Astrocyte (in vitro differentiated cells and primary cell): ENCODE data around the gene FRMD8. TPM values are rescaled to one million over a fixed set of nuclear protein-coding genes. Genes with fewer than 3 reads are reported as not detected.
A peak's percentile ranks its signal among the peaks of the same experiment; 100 is the strongest.

ENCODE experiments used
- DNase-seq: peaks from one replicate; pipeline ENCODE4 v3.0.0-alpha.2; 2010; ENCODE audit warnings: low read depth
- FAIRE-seq: peaks from 2 replicates; lab custom pipeline; 2011; peaks lifted over from hg19 to GRCh38; lab: Jason Lieb, UNC
- H2AFZ ChIP-seq: 2 replicates; pipeline ENCODE4 v1.6.0; 2012; ENCODE audit warnings: low read depth, low read length, inconsistent platforms
- H3K27ac ChIP-seq: 2 replicates; pipeline ENCODE4 v1.5.1; 2011; ENCODE audit warnings: low read depth, low read length, inconsistent platforms
- H3K27me3 ChIP-seq: 2 replicates; pipeline ENCODE4 v1.6.0; 2011; ENCODE audit warnings: low read length, inconsistent platforms; ENCODE audit not compliant: insufficient read depth
- H3K36me3 ChIP-seq: 2 replicates; pipeline ENCODE4 v1.5.1; 2011; ENCODE audit warnings: low read length, inconsistent platforms; ENCODE audit not compliant: insufficient read depth
- H3K4me1 ChIP-seq: 2 replicates; pipeline ENCODE4 v1.5.1; 2011; ENCODE audit warnings: low read length, inconsistent platforms; ENCODE audit not compliant: insufficient read depth
- H3K4me2 ChIP-seq: 2 replicates; pipeline ENCODE4 v1.6.0; 2012; ENCODE audit warnings: low read length, inconsistent platforms
- H3K4me3 ChIP-seq: 2 replicates; pipeline ENCODE4 v1.5.1; 2011; ENCODE audit warnings: low read depth, mild to moderate bottlenecking, low read length, inconsistent platforms; ENCODE audit not compliant: insufficient read depth
- H3K79me2 ChIP-seq: 2 replicates; pipeline ENCODE4 v1.6.0; 2012; ENCODE audit warnings: mild to moderate bottlenecking, low read length, inconsistent platforms; ENCODE audit not compliant: insufficient read depth
- H3K9ac ChIP-seq: 2 replicates; pipeline ENCODE4 v1.6.0; 2012; ENCODE audit warnings: mild to moderate bottlenecking, low read length, inconsistent platforms
- H3K9me3 ChIP-seq: 2 replicates; pipeline ENCODE4 v1.5.1; 2012; ENCODE audit warnings: low read depth, mild to moderate bottlenecking, low read length, inconsistent platforms; ENCODE audit not compliant: insufficient read depth
- H4K20me1 ChIP-seq: 2 replicates; pipeline ENCODE4 v1.6.0; 2012; ENCODE audit warnings: low read length, inconsistent platforms; ENCODE audit not compliant: insufficient read depth
- H3K27ac Mint-ChIP-seq: one replicate; pipeline ENCODE4 v1.8.0; 2021; ENCODE audit warnings: mild to moderate bottlenecking, mixed read lengths; ENCODE audit not compliant: unreplicated experiment
- H3K27me3 Mint-ChIP-seq: one replicate; pipeline ENCODE4 v1.8.0; 2021; ENCODE audit warnings: low read depth, mixed read lengths; ENCODE audit not compliant: unreplicated experiment
- H3K36me3 Mint-ChIP-seq: one replicate; pipeline ENCODE4 v1.8.0; 2021; ENCODE audit warnings: low read depth, mixed read lengths; ENCODE audit not compliant: unreplicated experiment
- H3K4me1 Mint-ChIP-seq: one replicate; pipeline ENCODE4 v1.8.0; 2021; ENCODE audit warnings: low read depth, mixed read lengths; ENCODE audit not compliant: unreplicated experiment
- H3K4me3 Mint-ChIP-seq: one replicate; pipeline ENCODE4 v1.8.0; 2021; ENCODE audit warnings: mild to moderate bottlenecking, moderate library complexity, mixed read lengths; ENCODE audit not compliant: unreplicated experiment
- H3K9me3 Mint-ChIP-seq: one replicate; pipeline ENCODE4 v1.8.0; 2021; ENCODE audit warnings: mild to moderate bottlenecking, mixed read lengths; ENCODE audit not compliant: unreplicated experiment
- EZH2 ChIP-seq: IDR thresholded peaks from 2 replicates; pipeline ENCODE4 v1.6.1; 2012; ENCODE audit warnings: mild to moderate bottlenecking, low read length, inconsistent platforms; ENCODE audit not compliant: insufficient read depth
- total RNA-seq: library from RNA; stranded (reverse); gene quantifications from 2 replicates; pipeline ENCODE4 v1.2.1, GENCODE V29; 2021
- TF ChIP-seq, protein P1 (sequence below): IDR thresholded peaks from 2 replicates; pipeline ENCODE4 v1.5.1; 2011; ENCODE audit warnings: low read depth, mild to moderate bottlenecking, inconsistent platforms, low read length, moderate library complexity; ENCODE audit not compliant: insufficient read depth

FRMD8 gene
- total RNA-seq, 1 donor from 2014 or later: 61.2 TPM

DNA sequence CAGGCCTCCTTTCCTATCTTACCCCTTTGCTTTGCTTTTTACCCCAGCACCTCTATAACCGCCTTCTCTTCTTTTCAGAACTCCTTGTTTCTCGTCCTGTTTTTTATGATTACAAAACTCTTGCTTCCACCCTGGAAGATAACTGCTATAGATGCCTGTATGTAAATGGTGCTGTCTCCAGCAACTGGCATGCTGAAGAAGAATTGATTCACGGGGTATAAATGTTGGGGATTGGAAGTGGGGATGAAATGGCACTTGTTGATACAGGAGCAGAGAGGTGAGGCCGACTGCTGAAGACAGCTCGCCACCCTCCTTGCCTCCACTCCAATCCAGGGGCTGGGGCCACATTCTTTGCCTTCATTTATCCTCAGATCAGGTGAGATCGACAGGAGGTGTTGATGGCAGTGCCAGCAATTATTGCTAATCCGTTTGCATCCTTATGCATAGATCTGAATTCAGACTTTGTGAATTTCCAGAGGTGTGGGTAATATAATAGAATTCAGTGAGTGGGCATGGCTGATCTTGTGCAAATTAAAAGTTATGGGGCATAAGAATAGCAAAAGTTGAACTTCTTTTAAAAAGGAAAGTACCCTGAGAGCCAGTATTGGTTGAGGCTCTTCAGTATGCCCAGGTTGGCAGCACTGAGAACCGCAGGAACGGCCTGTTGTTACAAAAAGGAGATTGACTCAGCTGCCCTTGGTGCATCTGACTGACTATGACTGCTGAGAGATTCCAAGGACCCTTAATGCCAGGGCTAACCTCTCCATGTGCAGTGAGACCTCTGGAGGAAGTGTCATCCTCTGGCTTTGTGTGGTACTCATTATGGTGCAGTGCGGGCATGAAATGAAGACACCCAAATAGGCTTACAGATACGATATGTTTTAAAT is 41.5 kb downstream of the FRMD8 start:
- DNase-seq (peak; percentile 56), FAIRE-seq (no peak)
- Mint-ChIP-seq H3K36me3 (peaks cover 6% of the 10 kb centered on the region), H3K4me3 (peak overlapping the region; percentile 92), H3K9me3 (peaks cover 1% of the 10 kb centered on the region), H3K27ac (peak overlapping the region; percentile 88), H3K27me3 (no peaks in the 10 kb centered on the region), H3K4me1 (peaks cover 60% of the 10 kb centered on the region)
- Histone ChIP-seq H3K9me3 (no peaks in the 10 kb centered on the region), H3K27ac (peak overlapping the region; percentile 100), H3K36me3 (peaks cover 14% of the 10 kb centered on the region), H4K20me1 (peaks cover 100% of the 10 kb centered on the region), H3K4me3 (peak overlapping the region; percentile 95), H3K9ac (peak overlapping the region; percentile 96), H3K4me2 (peak overlapping the region; percentile 94), H3K27me3 (no peaks in the 10 kb centered on the region), H3K4me1 (peaks cover 33% of the 10 kb centered on the region), H3K79me2 (peaks cover 100% of the 10 kb centered on the region), H2AFZ (no peak overlapping the region)
- TF ChIP-seq EZH2: no peak
- TF ChIP-seq, protein P1, sequence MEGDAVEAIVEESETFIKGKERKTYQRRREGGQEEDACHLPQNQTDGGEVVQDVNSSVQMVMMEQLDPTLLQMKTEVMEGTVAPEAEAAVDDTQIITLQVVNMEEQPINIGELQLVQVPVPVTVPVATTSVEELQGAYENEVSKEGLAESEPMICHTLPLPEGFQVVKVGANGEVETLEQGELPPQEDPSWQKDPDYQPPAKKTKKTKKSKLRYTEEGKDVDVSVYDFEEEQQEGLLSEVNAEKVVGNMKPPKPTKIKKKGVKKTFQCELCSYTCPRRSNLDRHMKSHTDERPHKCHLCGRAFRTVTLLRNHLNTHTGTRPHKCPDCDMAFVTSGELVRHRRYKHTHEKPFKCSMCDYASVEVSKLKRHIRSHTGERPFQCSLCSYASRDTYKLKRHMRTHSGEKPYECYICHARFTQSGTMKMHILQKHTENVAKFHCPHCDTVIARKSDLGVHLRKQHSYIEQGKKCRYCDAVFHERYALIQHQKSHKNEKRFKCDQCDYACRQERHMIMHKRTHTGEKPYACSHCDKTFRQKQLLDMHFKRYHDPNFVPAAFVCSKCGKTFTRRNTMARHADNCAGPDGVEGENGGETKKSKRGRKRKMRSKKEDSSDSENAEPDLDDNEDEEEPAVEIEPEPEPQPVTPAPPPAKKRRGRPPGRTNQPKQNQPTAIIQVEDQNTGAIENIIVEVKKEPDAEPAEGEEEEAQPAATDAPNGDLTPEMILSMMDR: no peak

- FAIRE-seq (no peak), DNase-seq (no peak)
- Mint-ChIP-seq H3K9me3 (peaks cover 1% of the 10 kb centered on the region), H3K36me3 (peaks cover 6% of the 10 kb centered on the region), H3K4me3 (peak overlapping the region; percentile 92), H3K27me3 (no peaks in the 10 kb centered on the region), H3K27ac (peak overlapping the region; percentile 88), H3K4me1 (peaks cover 59% of the 10 kb centered on the region)
- Histone ChIP-seq H2AFZ (no peak overlapping the region), H3K27me3 (no peaks in the 10 kb centered on the region), H3K79me2 (peaks cover 99% of the 10 kb centered on the region), H3K4me3 (peak overlapping the region; percentile 95), H3K4me1 (peaks cover 33% of the 10 kb centered on the region), H3K9me3 (no peaks in the 10 kb centered on the region), H3K27ac (peak overlapping the region; percentile 100), H4K20me1 (peaks cover 100% of the 10 kb centered on the region), H3K36me3 (peaks cover 18% of the 10 kb centered on the region), H3K4me2 (peak overlapping the region; percentile 94), H3K9ac (peak overlapping the region; percentile 96)
- TF ChIP-seq EZH2: no peak
- TF ChIP-seq, protein P1: no peak
Observed at GRCh38 chr11:65428578-65429067, 42.2 kb downstream of the FRMD8 start.
